GM23338 (cell line): ENCODE measurements around the gene TRPM3. TPM values are rescaled to one million over a fixed set of nuclear protein-coding genes. Genes with fewer than 3 reads are reported as not detected.
A peak's percentile ranks its signal among the peaks of the same experiment; 100 is the strongest.

Source experiments
- ATAC-seq: fragments of 200-7000 bp; cut with Tn5 transposase; 3 replicates; pipeline ENCODE4 v1.9.1; 2020
- DNase-seq: peaks from one replicate; pipeline ENCODE4 v3.0.0-alpha.2; 2015; ENCODE audit warnings: low spot score
- H2AFZ ChIP-seq: fragments of 200-600 bp; sonication (generic); 2 replicates; pipeline ENCODE4 v1.8.0; 2016; ENCODE audit warnings: antibody characterized with exemption, mild to moderate bottlenecking, moderate library complexity
- H3F3A ChIP-seq: fragments of 200-600 bp; sonication (generic); replicated peaks from 2 replicates; pipeline ENCODE4 v1.8.0; 2017; ENCODE audit warnings: antibody characterized with exemption, mixed run types, low read depth
- H3K27ac ChIP-seq: fragments of 200-600 bp; sonication (generic); 2 replicates; pipeline ENCODE4 v1.6.1; 2016; ENCODE audit warnings: low read depth
- H3K27me3 ChIP-seq: fragments of 200-600 bp; sonication (generic); 2 replicates; pipeline ENCODE4 v1.8.0; 2016; ENCODE audit warnings: mild to moderate bottlenecking, mixed run types, moderate library complexity; ENCODE audit not compliant: insufficient read depth
- H3K36me3 ChIP-seq: fragments of 200-600 bp; sonication (generic); 2 replicates; pipeline ENCODE4 v1.8.0; 2016; ENCODE audit warnings: mild to moderate bottlenecking; ENCODE audit not compliant: insufficient read depth
- H3K4me1 ChIP-seq: fragments of 200-600 bp; sonication (generic); 2 replicates; pipeline ENCODE4 v1.8.0; 2016; ENCODE audit warnings: mild to moderate bottlenecking, moderate library complexity; ENCODE audit not compliant: insufficient read depth
- H3K4me2 ChIP-seq: fragments of 200-600 bp; sonication (generic); 2 replicates; pipeline ENCODE4 v1.7.1; 2017; ENCODE audit warnings: mixed run types
- H3K4me3 ChIP-seq: fragments of 200-600 bp; sonication (generic); 2 replicates; pipeline ENCODE4 v1.6.1; 2016; ENCODE audit warnings: mixed run types
- H3K79me2 ChIP-seq: fragments of 200-600 bp; sonication (generic); replicated peaks from 2 replicates; pipeline ENCODE4 v1.8.0; 2017; ENCODE audit warnings: mild to moderate bottlenecking; ENCODE audit not compliant: insufficient read depth
- H3K9me2 ChIP-seq: fragments of 200-600 bp; sonication (generic); 2 replicates; pipeline ENCODE4 v1.8.0; 2017; ENCODE audit not compliant: insufficient read depth
- H4K20me1 ChIP-seq: fragments of 200-600 bp; sonication (generic); replicated peaks from 2 replicates; pipeline ENCODE4 v1.8.0; 2017; ENCODE audit warnings: mild to moderate bottlenecking; ENCODE audit not compliant: insufficient read depth
- H3K27ac Mint-ChIP-seq: 2 replicates; pipeline ENCODE4 v1.8.0; 2020; ENCODE audit warnings: inconsistent platforms, mild to moderate bottlenecking, moderate library complexity, mixed read lengths
- H3K27me3 Mint-ChIP-seq: 3 replicates; pipeline ENCODE4 v1.8.0; 2022; ENCODE audit warnings: low read depth, mild to moderate bottlenecking, moderate library complexity, mixed read lengths, inconsistent platforms; ENCODE audit not compliant: insufficient read depth, poor library complexity
- H3K36me3 Mint-ChIP-seq: 3 replicates; pipeline ENCODE4 v1.8.0; 2021; ENCODE audit warnings: low read depth, mild to moderate bottlenecking, inconsistent platforms, moderate library complexity, mixed read lengths
- H3K4me1 Mint-ChIP-seq: 3 replicates; pipeline ENCODE4 v1.8.0; 2020; ENCODE audit warnings: mild to moderate bottlenecking, inconsistent platforms, mixed read lengths
- H3K4me3 Mint-ChIP-seq: 3 replicates; pipeline ENCODE4 v1.8.0; 2021; ENCODE audit warnings: moderate library complexity, mild to moderate bottlenecking, inconsistent platforms, mixed read lengths
- H3K9me3 Mint-ChIP-seq: 3 replicates; pipeline ENCODE4 v1.8.0; 2020; ENCODE audit warnings: moderate library complexity, mild to moderate bottlenecking, inconsistent platforms, mixed read lengths
- NANOG ChIP-seq: IDR thresholded peaks from 2 replicates; pipeline ENCODE4 v1.6.1; 2016; ENCODE audit warnings: antibody characterized with exemption, borderline replicate concordance
- REST ChIP-seq: IDR thresholded peaks from one replicate; pipeline ENCODE4 v1.6.1; 2018; ENCODE audit warnings: antibody characterized with exemption; ENCODE audit not compliant: unreplicated experiment
- polyA plus RNA-seq: library from polyadenylated mRNA; unstranded; fragments of >200 nt; fragmentation: Nextera tagmentation; extraction: Ambion mirVana; gene quantifications from 2 replicates; pipeline ENCODE4 v1.2.1, GENCODE V29; 2016
- total RNA-seq: library from RNA; depleted of rRNA; stranded (reverse); fragments of >200 nt; shearing (Covaris generic); gene quantifications from 2 replicates; pipeline ENCODE4 v1.2.3, GENCODE V29; 2014
- TF ChIP-seq, protein P1 (sequence below), 2 experiments: fragments of 200-600 bp in 1 of 2; sonication (generic) in 1 of 2; conservative IDR thresholded peaks; 2 replicates each; pipeline versions ENCODE4 v1.5.1 to v1.6.1; 2016 to 2017; ENCODE audit warnings: antibody characterized with exemption in 2 of 2, low read depth in 2 of 2, mild to moderate bottlenecking in 2 of 2, moderate library complexity in 1 of 2
- TF ChIP-seq, protein P2 (sequence below): fragments of 250-450 bp; sonication (Bioruptor Pico); IDR thresholded peaks from 2 replicates; pipeline ENCODE4 v1.5.0; 2020; ENCODE audit warnings: mild to moderate bottlenecking, moderate library complexity

Gene TRPM3
- total and polyA plus RNA-seq, 2 experiments from 2014 or later, result 2.8 to 8.2 TPM

GRCh38 chr9:70578720-70579119 is 542.7 kb downstream of the TRPM3 start:
- Mint-ChIP-seq H3K4me1 (peaks cover 19% of the 10 kb centered on the region), H3K36me3 (no peaks in the 10 kb centered on the region), H3K27ac (no peak overlapping the region), H3K9me3 (no peaks in the 10 kb centered on the region), H3K4me3 (no peak overlapping the region), H3K27me3 (peaks cover 8% of the 10 kb centered on the region)
- Histone ChIP-seq H3K36me3 (no peaks in the 10 kb centered on the region), H3K4me1 (peaks cover 4% of the 10 kb centered on the region; the same call in 1 of the 2 replicates), H3K27me3 (no peaks in the 10 kb centered on the region), H4K20me1 (no peaks in the 10 kb centered on the region), H3F3A (no peaks in the 10 kb centered on the region), H3K9me2 (0 out of 2 replicates have a peak, but pooled peaks cover 3% of the 10 kb centered on the region), H3K27ac (no peak overlapping the region), H2AFZ (no peak overlapping the region), H3K4me3 (no peak overlapping the region), H3K4me2 (no peak overlapping the region), H3K79me2 (no peaks in the 10 kb centered on the region)
- ATAC-seq (no peak), DNase-seq (peak; percentile 35)
- TF ChIP-seq REST, result no peak
- TF ChIP-seq, protein P1, sequence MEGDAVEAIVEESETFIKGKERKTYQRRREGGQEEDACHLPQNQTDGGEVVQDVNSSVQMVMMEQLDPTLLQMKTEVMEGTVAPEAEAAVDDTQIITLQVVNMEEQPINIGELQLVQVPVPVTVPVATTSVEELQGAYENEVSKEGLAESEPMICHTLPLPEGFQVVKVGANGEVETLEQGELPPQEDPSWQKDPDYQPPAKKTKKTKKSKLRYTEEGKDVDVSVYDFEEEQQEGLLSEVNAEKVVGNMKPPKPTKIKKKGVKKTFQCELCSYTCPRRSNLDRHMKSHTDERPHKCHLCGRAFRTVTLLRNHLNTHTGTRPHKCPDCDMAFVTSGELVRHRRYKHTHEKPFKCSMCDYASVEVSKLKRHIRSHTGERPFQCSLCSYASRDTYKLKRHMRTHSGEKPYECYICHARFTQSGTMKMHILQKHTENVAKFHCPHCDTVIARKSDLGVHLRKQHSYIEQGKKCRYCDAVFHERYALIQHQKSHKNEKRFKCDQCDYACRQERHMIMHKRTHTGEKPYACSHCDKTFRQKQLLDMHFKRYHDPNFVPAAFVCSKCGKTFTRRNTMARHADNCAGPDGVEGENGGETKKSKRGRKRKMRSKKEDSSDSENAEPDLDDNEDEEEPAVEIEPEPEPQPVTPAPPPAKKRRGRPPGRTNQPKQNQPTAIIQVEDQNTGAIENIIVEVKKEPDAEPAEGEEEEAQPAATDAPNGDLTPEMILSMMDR (conservative IDR thresholded peaks at IDR 0.05; ENCODE audit: low read depth in 2 of 2), result peak; percentile 49 to 53
- TF ChIP-seq, protein P2, sequence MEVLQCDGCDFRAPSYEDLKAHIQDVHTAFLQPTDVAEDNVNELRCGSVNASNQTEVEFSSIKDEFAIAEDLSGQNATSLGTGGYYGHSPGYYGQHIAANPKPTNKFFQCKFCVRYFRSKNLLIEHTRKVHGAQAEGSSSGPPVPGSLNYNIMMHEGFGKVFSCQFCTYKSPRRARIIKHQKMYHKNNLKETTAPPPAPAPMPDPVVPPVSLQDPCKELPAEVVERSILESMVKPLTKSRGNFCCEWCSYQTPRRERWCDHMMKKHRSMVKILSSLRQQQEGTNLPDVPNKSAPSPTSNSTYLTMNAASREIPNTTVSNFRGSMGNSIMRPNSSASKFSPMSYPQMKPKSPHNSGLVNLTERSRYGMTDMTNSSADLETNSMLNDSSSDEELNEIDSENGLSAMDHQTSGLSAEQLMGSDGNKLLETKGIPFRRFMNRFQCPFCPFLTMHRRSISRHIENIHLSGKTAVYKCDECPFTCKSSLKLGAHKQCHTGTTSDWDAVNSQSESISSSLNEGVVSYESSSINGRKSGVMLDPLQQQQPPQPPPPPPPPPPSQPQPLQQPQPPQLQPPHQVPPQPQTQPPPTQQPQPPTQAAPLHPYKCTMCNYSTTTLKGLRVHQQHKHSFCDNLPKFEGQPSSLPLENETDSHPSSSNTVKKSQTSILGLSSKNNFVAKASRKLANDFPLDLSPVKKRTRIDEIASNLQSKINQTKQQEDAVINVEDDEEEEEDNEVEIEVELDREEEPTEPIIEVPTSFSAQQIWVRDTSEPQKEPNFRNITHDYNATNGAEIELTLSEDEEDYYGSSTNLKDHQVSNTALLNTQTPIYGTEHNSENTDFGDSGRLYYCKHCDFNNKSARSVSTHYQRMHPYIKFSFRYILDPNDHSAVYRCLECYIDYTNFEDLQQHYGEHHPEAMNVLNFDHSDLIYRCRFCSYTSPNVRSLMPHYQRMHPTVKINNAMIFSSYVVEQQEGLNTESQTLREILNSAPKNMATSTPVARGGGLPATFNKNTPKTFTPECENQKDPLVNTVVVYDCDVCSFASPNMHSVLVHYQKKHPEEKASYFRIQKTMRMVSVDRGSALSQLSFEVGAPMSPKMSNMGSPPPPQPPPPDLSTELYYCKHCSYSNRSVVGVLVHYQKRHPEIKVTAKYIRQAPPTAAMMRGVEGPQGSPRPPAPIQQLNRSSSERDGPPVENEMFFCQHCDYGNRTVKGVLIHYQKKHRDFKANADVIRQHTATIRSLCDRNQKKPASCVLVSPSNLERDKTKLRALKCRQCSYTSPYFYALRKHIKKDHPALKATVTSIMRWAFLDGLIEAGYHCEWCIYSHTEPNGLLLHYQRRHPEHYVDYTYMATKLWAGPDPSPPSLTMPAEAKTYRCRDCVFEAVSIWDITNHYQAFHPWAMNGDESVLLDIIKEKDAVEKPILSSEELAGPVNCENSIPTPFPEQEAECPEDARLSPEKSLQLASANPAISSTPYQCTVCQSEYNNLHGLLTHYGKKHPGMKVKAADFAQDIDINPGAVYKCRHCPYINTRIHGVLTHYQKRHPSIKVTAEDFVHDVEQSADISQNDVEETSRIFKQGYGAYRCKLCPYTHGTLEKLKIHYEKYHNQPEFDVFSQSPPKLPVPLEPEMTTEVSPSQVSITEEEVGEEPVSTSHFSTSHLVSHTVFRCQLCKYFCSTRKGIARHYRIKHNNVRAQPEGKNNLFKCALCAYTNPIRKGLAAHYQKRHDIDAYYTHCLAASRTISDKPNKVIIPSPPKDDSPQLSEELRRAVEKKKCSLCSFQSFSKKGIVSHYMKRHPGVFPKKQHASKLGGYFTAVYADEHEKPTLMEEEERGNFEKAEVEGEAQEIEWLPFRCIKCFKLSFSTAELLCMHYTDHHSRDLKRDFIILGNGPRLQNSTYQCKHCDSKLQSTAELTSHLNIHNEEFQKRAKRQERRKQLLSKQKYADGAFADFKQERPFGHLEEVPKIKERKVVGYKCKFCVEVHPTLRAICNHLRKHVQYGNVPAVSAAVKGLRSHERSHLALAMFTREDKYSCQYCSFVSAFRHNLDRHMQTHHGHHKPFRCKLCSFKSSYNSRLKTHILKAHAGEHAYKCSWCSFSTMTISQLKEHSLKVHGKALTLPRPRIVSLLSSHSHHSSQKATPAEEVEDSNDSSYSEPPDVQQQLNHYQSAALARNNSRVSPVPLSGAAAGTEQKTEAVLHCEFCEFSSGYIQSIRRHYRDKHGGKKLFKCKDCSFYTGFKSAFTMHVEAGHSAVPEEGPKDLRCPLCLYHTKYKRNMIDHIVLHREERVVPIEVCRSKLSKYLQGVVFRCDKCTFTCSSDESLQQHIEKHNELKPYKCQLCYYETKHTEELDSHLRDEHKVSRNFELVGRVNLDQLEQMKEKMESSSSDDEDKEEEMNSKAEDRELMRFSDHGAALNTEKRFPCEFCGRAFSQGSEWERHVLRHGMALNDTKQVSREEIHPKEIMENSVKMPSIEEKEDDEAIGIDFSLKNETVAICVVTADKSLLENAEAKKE, result no peak
- TF ChIP-seq NANOG, result no peak
